Stomach (tissue), 9 donors: ENCODE measurements around the gene SOD3. TPM values are rescaled to one million over a fixed set of nuclear protein-coding genes. Genes with fewer than 3 reads are reported as not detected.

Experiments used
- DNase-seq, 2 donors: peaks; one replicate each; pipeline versions ENCODE4 v3.0.0 to v3.0.0-alpha.2; 2013 to 2019
- H3K27ac ChIP-seq, 5 donors: fragments of 200-600 bp in 4 of 5; sonication (generic) in 4 of 5; one replicate each; pipeline ENCODE4 v1.5.1; 2013 to 2019; ENCODE audit warnings: mild to moderate bottlenecking in 1 of 5, moderate library complexity in 1 of 5
- H3K27me3 ChIP-seq, 3 donors: fragments of 200-600 bp; sonication (generic); one replicate each; pipeline ENCODE4 v1.5.1; 2017 to 2019; ENCODE audit warnings: mixed run types in 1 of 3
- H3K36me3 ChIP-seq, 4 donors: fragments of 200-600 bp; sonication (generic); 1 replicate in 3 of 4; 2 replicates in 1 of 4; pipeline ENCODE4 v1.5.1; 2016 to 2019
- H3K4me1 ChIP-seq, 4 donors: fragments of 200-600 bp; sonication (generic); one replicate each; pipeline ENCODE4 v1.5.1; 2016 to 2019
- H3K4me3 ChIP-seq, 4 donors: fragments of 200-600 bp; sonication (generic) in 3 of 4; one replicate each; pipeline ENCODE4 v1.5.1; 2016 to 2019; ENCODE audit warnings: mild to moderate bottlenecking in 1 of 4
- H3K9me3 ChIP-seq, 4 donors: fragments of 200-600 bp; sonication (generic); one replicate each; pipeline ENCODE4 v1.5.1; 2016 to 2019
- EP300 ChIP-seq: sonication (generic); formaldehyde crosslinking; IDR thresholded peaks from one replicate; pipeline ENCODE4 v1.6.1; 2017; ENCODE audit warnings: antibody characterized with exemption
- POLR2A ChIP-seq, 4 donors: fragments of 450-650 bp; IDR thresholded peaks; one replicate each; pipeline ENCODE4 v1.6.1; 2016; ENCODE audit warnings: antibody characterized with exemption in 4 of 4, control low read depth in 2 of 4, mild to moderate bottlenecking in 1 of 4, moderate library complexity in 1 of 4
- POLR2AphosphoS5 ChIP-seq, 3 donors: sonication (generic); formaldehyde crosslinking; IDR thresholded peaks; one replicate each; pipeline ENCODE4 v1.6.1; 2016; ENCODE audit warnings: antibody characterized with exemption in 3 of 3
- WGBS, 5 donors: extraction: QIAGEN DNeasy Blood & Tissue Kit in 3 of 5; methylation state at CpG; one replicate each; pipeline versions ENCODE4 v1.1.5 to v1.1.7; 2013 to 2018; 5-methylcytosine and 5-hydroxymethylcytosine counted together
- intact Hi-C: fragments of 100-400 bp; cut with DNase I; formaldehyde crosslinking; loops from one replicate; pipeline ENCODE4 v1.15.1; 2023; ENCODE audit warnings: low total_unique reads
- polyA plus RNA-seq, 3 donors: library from polyadenylated mRNA; stranded (reverse); fragments of 200-250 nt; gene quantifications; one replicate each; pipeline ENCODE4 v1.2.3, GENCODE V29; 2013
- total RNA-seq, 5 donors: library from RNA; depleted of rRNA; stranded (reverse); fragments of >200 nt; gene quantifications; one replicate each; pipeline versions ENCODE4 v1.1.0 to v1.2.3, GENCODE V29; 2014 to 2016
- TF ChIP-seq, protein P1 (sequence below), 7 experiments: fragments of 450-650 bp in 4 of 7; fragments of 200-600 bp in 3 of 7; sonication (generic) in 3 of 7; IDR thresholded peaks; one replicate each; pipeline ENCODE4 v1.5.1; 2016 to 2019; ENCODE audit warnings: antibody characterized with exemption in 7 of 7, control low read depth in 2 of 7, mild to moderate bottlenecking in 1 of 7
- donor health status: healthy with polysubstance abuse.
- donor health status: Bipolar disorder and iron deficiency.
- donor health status: healthy.

Gene SOD3
- total and polyA plus RNA-seq, 8 donors: 8.8 to 188 (median 39.5) TPM

DNA sequence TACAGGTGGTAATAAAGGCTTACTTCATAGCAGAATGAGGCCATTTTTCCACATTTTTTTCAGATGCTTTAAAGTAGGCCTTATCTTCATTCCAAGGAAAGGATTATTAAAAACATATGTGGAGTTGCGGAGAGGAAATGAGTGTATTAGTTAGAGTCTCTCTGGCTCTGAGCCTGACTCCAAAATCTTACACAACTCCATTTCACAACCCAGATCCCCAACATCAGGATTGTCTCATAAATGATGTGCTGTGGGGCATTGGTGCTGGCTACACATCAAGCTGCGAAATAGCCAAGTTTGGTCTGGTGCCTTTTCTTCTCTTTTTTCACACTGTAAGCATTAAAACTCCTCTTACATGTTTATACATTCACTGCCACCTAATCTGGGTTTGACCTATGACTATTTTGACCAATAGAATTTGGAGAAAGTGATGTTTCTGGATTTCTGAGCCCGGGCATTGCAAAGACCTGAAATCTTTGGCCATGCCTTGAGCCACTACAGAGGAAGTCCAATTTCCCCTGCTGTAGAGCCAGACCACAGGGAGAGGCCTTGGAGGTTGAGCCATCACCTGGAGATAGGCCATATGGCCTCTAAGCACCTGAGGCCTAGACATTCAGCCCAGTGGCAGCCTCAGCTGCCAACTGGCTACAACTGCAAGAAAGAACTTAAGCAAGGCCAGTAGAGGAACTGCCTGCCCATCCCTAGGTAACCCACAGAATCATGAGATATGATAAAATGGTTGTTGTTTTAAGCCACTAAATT, 16.7 kb upstream of the SOD3 start:
- intact Hi-C loops: no loop called here
- DNase-seq: peak in 1 of 2 donors; percentile 82
- 46 to 52% (median 50%) methylated on average over 3 of the region's 3 CpGs for WGBS, 5 donors

DNA sequence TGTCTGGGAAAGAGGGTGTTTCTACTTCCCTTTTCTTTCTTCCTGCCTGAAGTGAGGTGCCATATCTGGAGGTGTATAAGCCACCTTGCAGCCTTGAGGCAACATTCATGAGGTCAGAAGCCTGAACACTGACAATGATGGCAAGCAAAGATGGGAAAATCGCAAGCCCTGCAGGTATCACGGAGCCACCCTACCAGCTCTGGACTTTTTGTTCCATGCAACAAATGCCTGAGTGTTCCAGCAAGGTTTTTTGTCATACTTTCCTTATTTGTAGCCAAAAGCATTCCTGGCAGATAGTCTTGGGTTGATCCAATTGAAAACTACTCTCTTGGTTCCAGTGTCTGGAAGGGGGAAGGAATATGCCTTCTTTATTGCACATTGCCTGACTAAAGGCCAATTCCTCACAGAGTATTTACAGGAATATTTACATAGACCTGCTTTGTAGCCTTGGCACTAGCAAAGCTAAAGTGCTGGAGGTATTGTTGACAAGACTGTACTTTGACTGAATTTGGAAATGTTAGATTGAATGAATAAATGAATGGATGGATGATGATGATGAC, 14.4 kb upstream of the SOD3 start:
- peaks cover 0 to 2% (median 0%) of the 10 kb centered on the region in 4 donors for H3K9me3 ChIP-seq
- H3K4me3 ChIP-seq: no peak overlapping the region
- no peak for TF ChIP-seq POLR2AphosphoS5 (IDR thresholded peaks at IDR 0.05)
- no peak for TF ChIP-seq POLR2A (IDR thresholded peaks at IDR 0.05)
- TF ChIP-seq, protein P1, sequence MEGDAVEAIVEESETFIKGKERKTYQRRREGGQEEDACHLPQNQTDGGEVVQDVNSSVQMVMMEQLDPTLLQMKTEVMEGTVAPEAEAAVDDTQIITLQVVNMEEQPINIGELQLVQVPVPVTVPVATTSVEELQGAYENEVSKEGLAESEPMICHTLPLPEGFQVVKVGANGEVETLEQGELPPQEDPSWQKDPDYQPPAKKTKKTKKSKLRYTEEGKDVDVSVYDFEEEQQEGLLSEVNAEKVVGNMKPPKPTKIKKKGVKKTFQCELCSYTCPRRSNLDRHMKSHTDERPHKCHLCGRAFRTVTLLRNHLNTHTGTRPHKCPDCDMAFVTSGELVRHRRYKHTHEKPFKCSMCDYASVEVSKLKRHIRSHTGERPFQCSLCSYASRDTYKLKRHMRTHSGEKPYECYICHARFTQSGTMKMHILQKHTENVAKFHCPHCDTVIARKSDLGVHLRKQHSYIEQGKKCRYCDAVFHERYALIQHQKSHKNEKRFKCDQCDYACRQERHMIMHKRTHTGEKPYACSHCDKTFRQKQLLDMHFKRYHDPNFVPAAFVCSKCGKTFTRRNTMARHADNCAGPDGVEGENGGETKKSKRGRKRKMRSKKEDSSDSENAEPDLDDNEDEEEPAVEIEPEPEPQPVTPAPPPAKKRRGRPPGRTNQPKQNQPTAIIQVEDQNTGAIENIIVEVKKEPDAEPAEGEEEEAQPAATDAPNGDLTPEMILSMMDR (IDR thresholded peaks at IDR 0.05): no peak
- TF ChIP-seq EP300: no peak
- peaks cover 0 to 30% (median 5%) of the 10 kb centered on the region in 4 donors for H3K4me1 ChIP-seq
- DNase-seq: no peak
- H3K27ac ChIP-seq: peak overlapping the region in 2 of 5 donors; percentile 72 to 78
- intact Hi-C loops: no loop called here
- 88 to 95% (median 93%) methylated on average over 2 of the region's 2 CpGs for WGBS, 5 donors
- H3K27me3 ChIP-seq: no peaks in the 10 kb centered on the region
- no peaks in the 10 kb centered on the region for H3K36me3 ChIP-seq

More for the DNA sequence above, 16.7 kb upstream of the SOD3 start:
- peak overlapping the region in 3 of 5 donors; percentile 34 to 67 (median 64) for H3K27ac ChIP-seq
- H3K4me3 ChIP-seq: no peak overlapping the region
- H3K9me3 ChIP-seq: no peaks in the 10 kb centered on the region
- TF ChIP-seq POLR2A (IDR thresholded peaks at IDR 0.05): no peak
- TF ChIP-seq, protein P1 (IDR thresholded peaks at IDR 0.05): no peak
- TF ChIP-seq EP300: no peak
- TF ChIP-seq POLR2AphosphoS5 (IDR thresholded peaks at IDR 0.05): peak; percentile 72 to 75 (median 73)
- H3K27me3 ChIP-seq: no peaks in the 10 kb centered on the region
- peaks cover 0 to 30% (median 5%) of the 10 kb centered on the region in 4 donors for H3K4me1 ChIP-seq
- H3K36me3 ChIP-seq: no peaks in the 10 kb centered on the region

DNA sequence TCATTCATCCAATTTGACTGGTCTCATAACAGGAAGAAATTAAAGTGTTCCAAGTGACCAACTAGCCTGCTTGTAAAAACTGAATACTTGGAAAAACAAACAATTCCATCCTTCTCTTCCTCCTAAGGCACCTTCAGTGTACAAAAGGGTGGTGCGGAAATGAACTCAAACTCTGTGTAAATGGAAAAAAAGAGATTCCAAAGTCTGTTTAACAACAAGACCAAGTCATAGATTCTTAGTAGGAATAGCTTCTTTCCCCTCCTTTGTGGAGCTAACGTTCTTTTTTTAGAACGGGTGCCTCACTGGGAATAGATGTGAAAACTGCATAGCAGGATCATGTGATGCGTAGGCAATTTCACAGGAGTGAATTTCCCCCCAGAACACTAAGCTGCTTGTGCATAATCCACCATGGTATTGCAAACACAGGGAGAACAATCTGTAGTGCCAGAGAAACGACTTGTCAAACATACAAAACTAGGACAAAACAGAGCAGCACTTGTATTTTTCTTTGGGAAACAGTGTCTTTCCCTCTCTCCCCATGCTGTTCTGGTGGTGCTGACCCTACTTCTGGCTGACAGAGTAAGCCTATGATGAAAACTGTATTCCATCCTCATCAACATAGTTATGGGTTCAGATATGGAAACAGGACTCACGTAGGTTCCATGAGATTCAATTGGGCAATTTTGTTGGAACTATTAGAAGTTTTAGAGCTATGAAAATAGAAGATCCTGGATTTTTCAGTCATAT, 13.2 kb upstream of the SOD3 start:
- no peaks in the 10 kb centered on the region for H3K36me3 ChIP-seq
- intact Hi-C loops: no loop called here
- peaks cover 0 to 4% (median 0%) of the 10 kb centered on the region in 4 donors for H3K9me3 ChIP-seq
- TF ChIP-seq EP300 (no peak), POLR2AphosphoS5 (IDR thresholded peaks at IDR 0.05) (peak in 2 of 3 donors; percentile 15 to 76)
- TF ChIP-seq, protein P1 (IDR thresholded peaks at IDR 0.05): no peak
- WGBS, 5 donors: 46 to 70% (median 55%) methylated on average over 6 of the region's 6 CpGs
- peak overlapping the region in 4 of 5 donors; percentile 9 to 78 (median 53) for H3K27ac ChIP-seq
- no peak overlapping the region for H3K4me3 ChIP-seq
- DNase-seq: peak in 1 of 2 donors; percentile 57
- peaks cover 0 to 30% (median 5%) of the 10 kb centered on the region in 4 donors for H3K4me1 ChIP-seq
- no peaks in the 10 kb centered on the region for H3K27me3 ChIP-seq

DNA sequence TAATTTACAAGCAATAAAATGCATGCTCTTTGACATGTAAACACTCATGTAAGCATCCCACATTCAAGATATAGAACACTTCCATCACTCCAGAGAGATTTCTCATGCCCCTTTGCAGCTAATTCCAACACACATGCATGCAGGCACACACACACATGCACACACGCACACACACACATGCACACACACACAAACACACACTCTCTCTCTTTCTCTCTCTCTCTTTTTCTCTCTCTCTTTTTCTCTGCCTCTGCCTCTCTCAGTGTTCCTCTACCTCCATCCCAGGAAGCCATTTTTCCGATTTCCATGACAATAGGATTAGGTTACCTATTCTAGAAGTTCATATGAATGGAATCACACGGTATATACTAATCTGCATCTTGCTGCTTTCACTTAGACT, 11.9 kb upstream of the SOD3 start:
- intact Hi-C loops: no loop called here
- Histone ChIP-seq H3K9me3 (peaks cover 0 to 4% (median 0%) of the 10 kb centered on the region in 4 donors), H3K27ac (no peak overlapping the region), H3K4me3 (no peak overlapping the region), H3K36me3 (no peaks in the 10 kb centered on the region), H3K4me1 (peaks cover 0 to 23% (median 5%) of the 10 kb centered on the region in 4 donors), H3K27me3 (no peaks in the 10 kb centered on the region)
- no peak for TF ChIP-seq EP300
- TF ChIP-seq, protein P1 (IDR thresholded peaks at IDR 0.05): no peak
- no peak for TF ChIP-seq POLR2A (IDR thresholded peaks at IDR 0.05)
- WGBS, 5 donors: 75 to 88% (median 83%) methylated on average over 3 of the region's 3 CpGs
- DNase-seq: no peak
